KMS-11 (cell line): ENCODE measurements around the gene SLC4A9.

ENCODE experiments used
- H2AFZ ChIP-seq: fragments of 200-600 bp; sonication (generic); 2 replicates; pipeline ENCODE4 v1.6.1; 2016; ENCODE audit warnings: antibody characterized with exemption, mixed run types, low read depth
- H3K27ac ChIP-seq: fragments of 200-600 bp; sonication (generic); 2 replicates; pipeline ENCODE4 v1.6.1; 2016; ENCODE audit warnings: mild to moderate bottlenecking, mixed run types
- H3K27me3 ChIP-seq: fragments of 200-600 bp; sonication (generic); 2 replicates; pipeline ENCODE4 v1.6.1; 2017; ENCODE audit warnings: mild to moderate bottlenecking, low read depth, mixed run types, moderate library complexity; ENCODE audit not compliant: insufficient read depth
- H3K36me3 ChIP-seq: fragments of 200-600 bp; sonication (generic); 2 replicates; pipeline ENCODE4 v1.6.1; 2017; ENCODE audit warnings: mild to moderate bottlenecking, mixed run types; ENCODE audit not compliant: insufficient read depth
- H3K4me1 ChIP-seq: fragments of 200-600 bp; sonication (generic); 2 replicates; pipeline ENCODE4 v1.6.1; 2016; ENCODE audit warnings: mild to moderate bottlenecking, low read depth, mixed run types; ENCODE audit not compliant: poor library complexity, severe bottlenecking
- H3K4me2 ChIP-seq: fragments of 200-600 bp; sonication (generic); 2 replicates; pipeline ENCODE4 v1.7.0; 2016; ENCODE audit warnings: mild to moderate bottlenecking, mixed run types
- H3K4me3 ChIP-seq: fragments of 200-600 bp; sonication (generic); IDR thresholded peaks from 2 replicates; pipeline ENCODE4 v1.6.1; 2017; ENCODE audit warnings: low read depth, low read length, mixed read lengths; ENCODE audit not compliant: insufficient read depth
- H3K79me2 ChIP-seq: fragments of 200-600 bp; sonication (generic); 2 replicates; pipeline ENCODE4 v1.6.1; 2016; ENCODE audit warnings: low read depth, mixed run types; ENCODE audit not compliant: insufficient read depth
- H3K9ac ChIP-seq: fragments of 200-600 bp; sonication (generic); 2 replicates; pipeline ENCODE4 v1.6.1; 2016; ENCODE audit warnings: mild to moderate bottlenecking, mixed run types
- H4K20me1 ChIP-seq: fragments of 200-600 bp; sonication (generic); 2 replicates; pipeline ENCODE4 v1.6.1; 2016; ENCODE audit warnings: mild to moderate bottlenecking, mixed run types; ENCODE audit not compliant: insufficient read depth
- CTCF ChIP-seq: fragments of 200-600 bp; sonication (generic); conservative IDR thresholded peaks from 2 replicates; pipeline ENCODE4 v1.6.1; 2017; ENCODE audit warnings: low read depth, mild to moderate bottlenecking, antibody characterized with exemption, low read length, moderate library complexity, mixed read lengths

The SLC4A9 gene

DNA sequence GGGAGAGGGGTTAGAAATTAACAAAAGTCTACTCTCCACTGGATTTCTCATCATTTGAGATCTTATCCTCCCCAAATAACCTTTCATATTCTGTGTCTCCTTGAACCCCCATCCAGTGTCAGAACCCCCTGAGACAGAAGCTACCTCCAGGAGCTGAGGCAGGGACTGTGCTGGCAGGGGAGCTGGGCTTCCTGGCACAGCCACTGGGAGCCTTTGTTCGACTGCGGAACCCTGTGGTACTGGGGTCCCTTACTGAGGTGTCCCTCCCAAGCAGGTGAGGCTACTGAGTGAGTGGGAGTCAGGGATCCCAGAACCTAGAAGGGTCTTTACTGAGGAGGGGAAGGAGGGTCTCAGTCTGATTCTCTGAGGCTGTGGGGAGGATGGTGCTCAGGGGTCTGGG lies 1.9 kb downstream of the SLC4A9 start:
- H3K36me3 ChIP-seq = no peaks in the 10 kb centered on the region
- H3K27me3 ChIP-seq = no peaks in the 10 kb centered on the region
- H2AFZ ChIP-seq = no peak overlapping the region
- H3K4me1 ChIP-seq = peaks cover 12% of the 10 kb centered on the region
- no peak overlapping the region for H3K9ac ChIP-seq
- H3K27ac ChIP-seq = no peak overlapping the region
- no peak overlapping the region for H3K4me2 ChIP-seq
- no peaks in the 10 kb centered on the region for H4K20me1 ChIP-seq
- H3K4me3 ChIP-seq = no peak overlapping the region
- TF ChIP-seq CTCF = no peak
- no peaks in the 10 kb centered on the region for H3K79me2 ChIP-seq

DNA sequence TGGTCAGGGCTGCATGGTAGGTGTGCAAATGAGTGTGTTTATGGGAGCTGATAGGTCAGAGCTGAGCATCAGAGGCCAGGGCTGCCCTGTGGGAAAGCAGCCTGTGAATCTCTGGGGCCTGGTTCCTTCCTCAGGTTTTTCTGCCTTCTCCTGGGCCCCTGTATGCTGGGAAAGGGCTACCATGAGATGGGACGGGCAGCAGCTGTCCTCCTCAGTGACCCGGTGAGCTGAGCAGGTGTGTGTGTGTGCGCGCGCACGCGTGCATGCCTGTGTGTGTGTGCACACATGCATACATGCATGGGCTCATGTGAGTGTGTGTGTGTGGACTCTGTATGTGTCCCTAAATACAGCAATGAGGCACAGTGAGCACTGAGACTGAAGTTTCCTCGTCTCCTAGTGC lies 2.3 kb downstream of the SLC4A9 start:
- Histone ChIP-seq H3K4me2 (no peak overlapping the region), H3K79me2 (no peaks in the 10 kb centered on the region)

GRCh38 chr5:140362875-140363630 lies 3.1 kb downstream of the SLC4A9 start:
- peak overlapping the region; percentile 85 for H2AFZ ChIP-seq
- H3K4me3 ChIP-seq = no peak overlapping the region
- no peaks in the 10 kb centered on the region for H3K79me2 ChIP-seq

More for the DNA sequence above, 2.3 kb downstream of the SLC4A9 start:
- TF ChIP-seq CTCF = no peak
- no peaks in the 10 kb centered on the region for H4K20me1 ChIP-seq
- H3K36me3 ChIP-seq = no peaks in the 10 kb centered on the region
- no peak overlapping the region for H3K9ac ChIP-seq
- peaks cover 10% of the 10 kb centered on the region for H3K4me1 ChIP-seq
- H3K27me3 ChIP-seq = no peaks in the 10 kb centered on the region
- H2AFZ ChIP-seq = no peak overlapping the region
- no peak overlapping the region for H3K27ac ChIP-seq
- no peak overlapping the region for H3K4me3 ChIP-seq

DNA sequence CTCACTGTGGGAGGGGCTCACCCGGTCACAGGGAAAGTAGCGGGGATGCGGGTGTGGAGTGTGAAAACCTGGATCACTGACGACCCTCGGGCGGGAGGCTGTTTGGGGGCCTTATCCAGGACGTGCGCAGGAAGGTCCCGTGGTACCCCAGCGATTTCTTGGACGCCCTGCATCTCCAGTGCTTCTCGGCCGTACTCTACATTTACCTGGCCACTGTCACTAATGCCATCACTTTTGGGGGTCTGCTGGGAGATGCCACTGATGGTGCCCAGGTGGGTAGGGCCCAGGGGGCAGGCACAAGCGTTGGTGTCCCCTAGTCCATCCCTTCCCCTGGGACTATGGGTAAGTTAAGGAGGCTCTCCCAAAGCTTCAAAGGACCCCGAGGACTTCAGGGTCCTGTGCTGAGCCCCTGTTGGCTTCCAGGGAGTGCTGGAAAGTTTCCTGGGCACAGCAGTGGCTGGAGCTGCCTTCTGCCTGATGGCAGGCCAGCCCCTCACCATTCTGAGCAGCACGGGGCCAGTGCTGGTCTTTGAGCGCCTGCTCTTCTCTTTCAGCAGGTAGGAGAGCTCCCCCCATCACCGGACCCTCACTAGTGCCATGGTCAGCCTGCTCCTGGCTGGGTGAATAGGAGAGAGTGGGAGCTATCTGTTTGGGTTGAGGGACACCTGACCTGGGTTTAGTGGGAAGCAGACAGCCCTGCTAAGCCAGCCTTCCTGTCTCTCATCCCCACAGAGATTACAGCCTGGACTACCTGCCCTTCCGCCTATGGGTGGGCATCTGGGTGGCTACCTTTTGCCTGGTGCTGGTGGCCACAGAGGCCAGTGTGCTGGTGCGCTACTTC lies 3.9 kb downstream of the SLC4A9 start:
- no peaks in the 10 kb centered on the region for H3K79me2 ChIP-seq
- H3K27ac ChIP-seq = no peak overlapping the region
- H3K36me3 ChIP-seq = no peaks in the 10 kb centered on the region
- peak overlapping the region; percentile 26; the same call in 1 of the 2 replicates for H3K9ac ChIP-seq
- no peak overlapping the region for H3K4me3 ChIP-seq
- H3K27me3 ChIP-seq = no peaks in the 10 kb centered on the region
- peak overlapping the region; percentile 85 for H2AFZ ChIP-seq
- H3K4me2 ChIP-seq = peak overlapping the region; percentile 79
- no peaks in the 10 kb centered on the region for H4K20me1 ChIP-seq
- no peak for TF ChIP-seq CTCF
- H3K4me1 ChIP-seq = no peaks in the 10 kb centered on the region

More at GRCh38 chr5:140362875-140363630, 3.1 kb downstream of the SLC4A9 start:
- H3K36me3 ChIP-seq = no peaks in the 10 kb centered on the region
- no peak overlapping the region for H3K27ac ChIP-seq
- peaks cover 2% of the 10 kb centered on the region for H3K4me1 ChIP-seq
- peak overlapping the region; percentile 26; the same call in 1 of the 2 replicates for H3K9ac ChIP-seq
- H4K20me1 ChIP-seq = no peaks in the 10 kb centered on the region
- TF ChIP-seq CTCF = peak; percentile 88
- no peaks in the 10 kb centered on the region for H3K27me3 ChIP-seq
- peak overlapping the region; percentile 79 for H3K4me2 ChIP-seq
